NCI-H1092 treated with DMSO at 0.1 percent for 48 hours (cell line): ENCODE results near the gene TAS2R7.
"Not testable (repeated sequence)": the region's sequence is repeated elsewhere in the genome, so short reads cannot be mapped to it uniquely, and the experiment has no call there.

Source experiments
- DNase-seq: peaks from one replicate; lab custom pipeline; 2025; lab: John Stamatoyannopoulos, UW

Gene TAS2R7, protein sequence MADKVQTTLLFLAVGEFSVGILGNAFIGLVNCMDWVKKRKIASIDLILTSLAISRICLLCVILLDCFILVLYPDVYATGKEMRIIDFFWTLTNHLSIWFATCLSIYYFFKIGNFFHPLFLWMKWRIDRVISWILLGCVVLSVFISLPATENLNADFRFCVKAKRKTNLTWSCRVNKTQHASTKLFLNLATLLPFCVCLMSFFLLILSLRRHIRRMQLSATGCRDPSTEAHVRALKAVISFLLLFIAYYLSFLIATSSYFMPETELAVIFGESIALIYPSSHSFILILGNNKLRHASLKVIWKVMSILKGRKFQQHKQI

DNA sequence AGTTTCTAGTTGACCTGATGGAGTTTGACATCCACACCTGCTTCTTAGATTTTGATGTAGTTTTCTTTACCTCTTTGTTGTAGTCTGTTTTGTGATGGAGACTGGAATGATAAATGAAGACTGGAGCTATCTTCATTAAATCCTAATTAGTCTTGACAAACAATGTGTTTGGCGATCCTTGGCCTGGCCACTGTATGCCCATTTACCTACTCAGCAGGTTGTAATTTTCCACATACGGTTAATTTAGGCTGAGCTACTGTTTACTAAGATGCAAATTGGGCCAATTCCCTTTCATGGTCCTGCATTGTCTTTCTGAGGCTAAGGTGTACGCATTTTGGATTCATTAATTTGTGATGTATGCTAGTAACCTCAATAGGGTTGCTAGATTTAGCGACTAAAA lies at the start of gene TAS2R7:
Gene TAS2R7 (minus strand): TSS at position 41 of the 400 bp plus-strand sequence. CDS start 57 bp downstream, outside the sequence.
- no peak for DNase-seq

DNA sequence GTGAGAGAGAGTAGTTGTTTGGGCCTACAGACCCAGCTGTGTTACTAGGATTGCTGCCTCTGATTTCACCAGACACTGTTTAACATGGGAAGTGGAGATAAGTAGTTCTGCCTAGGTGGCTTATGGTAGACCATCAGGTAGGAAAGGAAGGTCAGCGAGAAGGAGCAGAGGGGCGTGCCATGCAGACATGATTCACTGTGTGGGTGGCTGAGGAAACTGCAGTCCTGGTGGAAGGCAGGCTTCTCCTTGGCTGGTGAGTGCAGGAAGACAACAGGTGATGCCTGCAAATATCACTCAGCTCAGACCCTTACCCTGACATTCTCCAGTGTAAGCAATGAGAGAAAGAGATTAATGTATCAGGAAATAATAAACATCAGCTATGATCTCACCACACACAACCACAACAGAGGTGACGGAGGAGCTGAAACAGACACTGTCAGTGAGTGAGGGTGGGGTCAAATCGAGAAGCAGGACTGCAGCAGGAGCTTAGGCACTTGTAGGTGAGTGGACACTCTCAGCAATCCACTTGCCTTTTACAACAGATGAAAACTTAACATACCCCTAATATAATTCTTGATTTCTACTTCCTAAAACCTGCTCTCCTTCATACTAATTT lies 48.9 kb upstream of the TAS2R7 start:
- no peak for DNase-seq

DNA sequence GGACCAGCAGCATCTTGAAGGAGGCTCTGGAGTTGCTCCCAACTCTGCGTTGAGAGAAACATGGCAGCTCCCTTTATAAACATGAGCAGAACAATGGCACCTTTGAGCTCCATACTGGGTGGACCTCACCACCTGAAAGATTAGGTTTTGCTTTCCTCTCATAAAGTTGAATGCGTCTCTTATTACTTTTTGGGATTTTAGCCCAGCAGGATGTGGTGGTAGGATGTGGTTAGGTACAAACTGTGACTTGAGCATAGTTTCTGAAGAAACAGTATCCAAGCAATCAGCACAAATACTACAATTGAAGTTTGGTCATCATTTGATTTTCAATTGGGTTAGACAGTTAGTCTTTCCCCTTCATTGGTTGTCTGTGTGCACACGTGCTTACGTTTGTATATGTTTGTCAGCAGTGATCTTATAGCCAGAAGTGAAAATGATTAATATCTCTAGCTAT lies 47.0 kb upstream of the TAS2R7 start, which contains the start of gene PRR4:
Gene PRR4 (minus strand): TSS at position 51 of the 454 bp plus-strand sequence. CDS start 38 bp downstream, at position 13.
- DNase-seq: no peak

DNA sequence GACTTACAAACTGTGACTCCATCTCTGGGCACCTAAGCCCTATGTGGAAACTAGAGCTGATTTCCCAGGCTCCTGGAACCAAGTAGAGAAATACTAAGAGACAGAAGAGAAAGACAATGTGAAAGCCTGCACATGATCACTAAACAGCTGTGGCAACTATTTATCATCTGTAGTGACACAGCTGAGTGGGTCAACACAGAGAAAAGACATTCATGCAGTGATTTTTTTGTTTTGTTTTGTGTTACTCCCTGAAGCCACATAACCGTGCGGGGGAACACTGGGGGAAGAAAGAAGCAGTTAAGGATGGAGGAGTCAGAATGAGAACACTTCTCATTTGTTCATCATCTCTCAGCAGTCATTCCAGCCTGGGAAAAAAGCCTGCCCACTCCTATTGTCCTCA lies 45.3 kb upstream of the TAS2R7 start:
- DNase-seq: no peak

DNA sequence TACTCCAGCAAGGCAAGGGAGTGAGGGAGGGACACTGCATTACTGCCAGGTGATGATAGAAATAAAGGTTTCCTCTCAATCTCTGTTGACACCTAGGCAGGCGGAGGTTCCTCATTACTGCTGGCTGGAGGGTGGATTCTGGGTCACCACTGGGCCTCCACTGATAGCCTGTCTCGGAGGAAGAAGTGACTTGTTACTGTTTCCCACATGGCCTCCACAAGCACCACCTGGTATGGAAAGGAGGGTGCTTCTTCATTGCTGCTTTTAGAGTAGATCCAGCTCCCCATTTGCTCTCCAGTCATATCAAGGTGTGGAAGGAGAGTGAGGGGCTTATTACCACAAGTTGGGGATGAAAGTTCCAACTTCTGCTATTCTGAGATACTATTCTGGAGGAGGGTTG lies 40.4 kb upstream of the TAS2R7 start:
- no peak for DNase-seq

DNA sequence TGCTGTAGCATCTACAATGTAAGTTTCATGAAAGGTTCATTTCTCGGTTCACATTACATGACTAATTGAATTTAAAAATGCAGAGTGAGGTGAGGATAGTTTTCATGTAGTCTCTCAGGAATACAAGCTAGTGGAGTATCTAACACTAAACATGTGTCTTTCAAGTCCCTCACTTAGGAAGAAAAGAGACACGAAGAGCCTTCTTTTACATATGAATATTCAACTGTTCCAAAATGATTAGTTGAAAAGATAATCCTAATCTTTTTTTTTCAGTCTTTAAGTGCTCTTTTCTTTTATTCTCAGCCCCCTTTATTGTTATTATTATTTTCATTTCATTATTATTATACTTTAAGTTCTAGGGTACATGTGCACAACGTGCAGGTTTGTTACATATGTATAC lies 36.0 kb upstream of the TAS2R7 start:
- no peak for DNase-seq

DNA sequence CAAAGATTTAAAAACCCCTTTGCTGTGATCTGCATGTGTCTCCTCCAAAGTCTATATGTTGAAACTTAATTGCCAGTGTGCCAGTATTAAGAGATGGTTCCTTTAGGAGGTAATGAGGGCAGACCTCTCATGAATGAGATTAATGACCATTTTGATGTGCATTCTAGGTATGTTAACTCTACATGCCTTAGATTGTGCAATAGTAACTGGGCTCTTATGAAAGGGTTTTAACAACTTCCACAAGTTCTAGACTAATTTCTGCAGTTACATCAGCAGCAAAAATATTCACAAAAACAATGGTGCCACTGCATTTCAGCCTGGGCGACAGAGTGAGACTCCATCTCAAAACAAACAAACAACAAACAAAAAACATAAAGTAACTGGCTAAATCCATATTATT lies 27.6 kb upstream of the TAS2R7 start:
- no peak for DNase-seq

DNA sequence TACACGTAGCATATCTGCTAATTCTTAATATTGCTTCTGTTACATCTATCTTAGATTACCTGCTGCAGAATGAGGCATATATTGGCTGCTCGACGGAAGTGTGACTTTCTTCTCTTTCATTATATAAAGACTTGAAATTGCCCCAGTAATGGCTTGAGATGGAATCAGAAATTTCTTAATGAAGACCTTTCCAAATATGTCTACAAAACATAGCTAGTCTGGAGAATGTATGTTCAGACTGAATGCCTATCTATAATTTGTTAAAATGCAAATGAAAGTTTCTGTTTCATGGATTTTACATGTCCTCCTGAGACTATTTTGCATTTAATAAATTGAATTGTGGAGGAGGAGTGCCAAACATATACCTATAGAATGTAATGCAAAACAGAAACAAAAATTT lies 23.8 kb upstream of the TAS2R7 start, which contains the start of gene TAS2R10:
Gene TAS2R10 (minus strand): TSS at position 101 of the 400 bp plus-strand sequence. CDS start 89 bp downstream, at position 12.
- DNase-seq: no peak

DNA sequence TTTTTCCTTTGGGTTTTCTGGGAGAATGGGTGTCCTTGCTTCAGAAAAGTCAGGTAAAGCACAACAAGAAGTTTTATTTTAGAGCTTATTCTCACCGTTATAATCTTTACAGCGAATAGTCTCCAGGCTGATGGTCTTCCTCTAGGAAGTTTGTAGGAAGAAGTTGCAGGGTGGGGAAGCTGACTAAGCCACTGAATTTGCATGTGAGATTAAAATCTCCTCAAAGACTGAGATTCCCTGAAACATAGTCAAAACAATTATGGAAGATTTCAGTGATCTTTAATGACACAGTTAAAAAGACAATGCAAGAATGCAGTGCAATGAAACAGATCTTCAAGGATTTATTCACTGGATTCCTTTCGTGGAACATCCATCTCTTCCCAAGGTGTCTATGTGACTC lies 22.5 kb upstream of the TAS2R7 start:
- no peak for DNase-seq

DNA sequence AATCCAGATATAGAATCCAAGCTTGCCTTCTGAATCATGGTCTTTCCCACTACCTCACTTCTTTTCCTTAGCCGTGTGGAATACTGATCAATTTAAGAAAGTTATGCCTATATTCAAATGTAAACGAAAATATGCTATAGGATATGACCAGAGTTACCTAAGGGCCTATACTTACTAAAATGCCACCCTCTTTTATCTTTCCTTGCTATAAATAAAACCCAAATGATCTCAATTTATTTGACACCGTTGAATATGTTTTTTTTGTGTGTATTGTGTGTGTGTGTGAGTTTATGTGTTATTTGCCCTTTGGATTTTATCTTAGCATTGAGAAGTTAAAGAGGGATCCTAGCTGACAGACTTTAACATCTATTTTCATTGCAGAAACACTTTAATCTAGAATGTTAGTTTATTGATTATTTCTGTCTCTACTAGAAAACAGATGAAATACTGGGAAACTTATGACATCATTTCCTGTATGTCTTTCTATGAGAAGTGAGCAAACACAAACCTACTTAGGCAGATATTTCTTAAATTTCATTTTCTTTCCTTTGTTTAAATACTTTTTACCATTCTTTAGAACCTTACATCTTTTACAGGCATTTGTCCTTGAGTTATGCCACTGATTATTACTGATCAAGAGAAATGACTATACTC lies 9.6 kb upstream of the TAS2R7 start:
- DNase-seq: no peak

DNA sequence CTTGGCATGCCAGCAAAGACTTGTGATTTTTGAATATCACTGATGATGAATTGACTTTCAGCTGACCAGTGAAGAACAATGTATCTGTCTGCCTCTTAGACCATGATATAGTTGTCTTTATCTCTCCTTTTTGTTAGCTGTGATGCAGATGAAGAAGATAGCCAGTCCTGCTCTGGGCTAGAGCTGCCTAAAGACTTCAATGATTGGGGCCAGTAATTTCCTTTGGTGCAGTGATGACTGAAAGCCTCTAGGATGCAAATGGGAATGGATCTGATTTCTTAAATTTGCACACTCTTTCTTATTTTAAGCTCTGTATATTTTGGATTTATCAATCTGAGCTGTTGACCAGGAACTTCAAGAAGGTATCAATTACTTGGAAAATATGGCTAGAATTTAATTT lies 7.6 kb upstream of the TAS2R7 start, which contains the start of gene TAS2R9:
Gene TAS2R9 (minus strand): TSS at position 101 of the 400 bp plus-strand sequence. CDS start 93 bp downstream, at position 8.
- no peak for DNase-seq

DNA sequence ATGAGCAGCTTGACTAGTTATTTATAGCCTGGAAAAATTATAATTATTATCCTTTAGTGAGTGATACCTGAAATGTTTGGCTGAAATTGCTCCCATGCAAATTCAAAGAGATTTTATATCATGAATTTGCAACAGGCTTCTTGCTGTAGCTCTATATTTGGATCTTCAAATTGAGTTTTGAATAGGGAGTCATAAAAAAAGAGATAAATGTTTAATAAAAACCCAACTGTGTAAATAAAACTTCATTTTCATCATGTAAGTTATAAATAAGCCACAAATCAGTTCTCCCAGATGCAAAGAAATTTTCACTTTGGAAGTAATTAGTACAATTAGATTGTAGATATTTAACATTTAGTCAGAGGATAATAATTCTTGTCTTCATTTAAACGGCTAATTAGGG lies 4.8 kb upstream of the TAS2R7 start, which contains the start of gene TAS2R8:
Gene TAS2R8 (minus strand): TSS at position 101 of the 400 bp plus-strand sequence. CDS start 306 bp downstream, outside the sequence.
- no peak for DNase-seq

DNA sequence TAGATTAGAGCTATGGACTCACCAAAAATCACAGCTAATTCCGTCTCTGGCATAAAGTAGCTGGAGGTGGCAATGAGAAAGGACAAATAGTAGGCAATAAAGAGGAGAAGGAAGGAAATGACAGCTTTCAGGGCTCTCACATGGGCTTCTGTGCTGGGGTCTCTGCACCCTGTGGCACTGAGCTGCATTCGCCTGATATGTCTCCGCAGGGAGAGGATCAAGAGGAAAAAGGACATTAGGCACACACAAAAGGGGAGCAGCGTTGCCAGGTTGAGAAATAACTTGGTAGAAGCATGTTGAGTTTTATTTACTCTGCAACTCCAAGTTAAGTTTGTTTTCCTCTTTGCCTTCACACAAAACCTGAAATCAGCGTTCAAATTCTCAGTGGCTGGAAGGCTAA lies 686 bp downstream of the TAS2R7 start:
- no peak for DNase-seq

DNA sequence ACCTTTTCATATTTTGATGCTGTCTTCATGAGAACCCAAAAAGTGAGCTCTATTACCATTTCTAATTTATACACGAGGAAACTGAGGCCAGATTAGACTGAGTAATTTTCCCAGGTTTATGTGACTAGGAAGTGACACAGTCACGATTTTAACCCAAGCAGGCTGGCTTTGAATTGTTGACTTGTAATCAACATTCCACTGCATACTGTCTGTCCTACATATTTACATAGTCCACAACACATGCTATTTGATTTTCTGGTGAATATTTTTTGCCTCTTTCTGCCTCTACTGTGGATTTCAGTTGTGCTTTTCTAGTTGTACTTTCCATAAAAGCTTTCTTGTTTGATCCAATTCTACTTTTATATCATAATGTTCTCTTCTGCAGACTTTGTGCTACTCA lies 8.2 kb downstream of the TAS2R7 start:
- DNase-seq: no peak

DNA sequence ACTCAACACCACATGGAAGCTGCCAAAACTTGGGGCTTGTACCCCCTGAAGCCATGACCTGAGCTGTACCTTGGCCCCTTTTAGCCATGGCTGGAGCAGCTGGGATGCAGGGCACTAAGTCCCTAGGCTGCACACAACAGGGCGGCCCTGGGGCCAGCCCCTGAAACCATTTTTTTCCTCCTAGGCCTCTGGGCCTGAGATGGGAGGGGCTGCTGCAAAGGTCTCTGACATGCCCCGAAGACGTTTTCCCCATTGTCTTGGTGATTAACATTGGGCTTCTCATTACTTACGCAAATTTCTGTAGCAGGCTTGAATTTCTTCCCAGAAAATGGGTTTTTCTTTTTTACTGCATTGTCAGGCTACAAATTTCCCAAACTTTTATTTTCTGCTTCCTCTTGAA lies 10.7 kb downstream of the TAS2R7 start:
- not testable (repeated sequence) for DNase-seq

DNA sequence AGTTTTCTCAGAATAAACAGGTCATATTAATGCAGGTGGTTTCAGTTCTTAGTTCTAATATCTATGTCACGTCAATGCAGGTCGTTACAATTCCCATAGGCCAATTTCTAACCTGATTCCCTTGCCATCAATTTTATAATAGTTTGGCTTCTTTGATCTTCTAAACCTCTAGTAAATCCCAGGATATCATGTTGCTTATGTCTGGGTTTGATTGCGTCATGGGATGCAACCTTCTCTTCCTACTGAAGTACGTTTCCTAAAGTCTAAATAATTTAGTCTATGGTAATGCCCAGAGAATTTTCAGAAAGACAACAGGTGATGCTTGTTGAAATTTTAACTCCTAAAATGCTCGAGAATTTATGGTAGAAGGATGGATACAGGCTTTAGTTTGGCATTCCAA lies 19.2 kb downstream of the TAS2R7 start:
- DNase-seq: no peak

DNA sequence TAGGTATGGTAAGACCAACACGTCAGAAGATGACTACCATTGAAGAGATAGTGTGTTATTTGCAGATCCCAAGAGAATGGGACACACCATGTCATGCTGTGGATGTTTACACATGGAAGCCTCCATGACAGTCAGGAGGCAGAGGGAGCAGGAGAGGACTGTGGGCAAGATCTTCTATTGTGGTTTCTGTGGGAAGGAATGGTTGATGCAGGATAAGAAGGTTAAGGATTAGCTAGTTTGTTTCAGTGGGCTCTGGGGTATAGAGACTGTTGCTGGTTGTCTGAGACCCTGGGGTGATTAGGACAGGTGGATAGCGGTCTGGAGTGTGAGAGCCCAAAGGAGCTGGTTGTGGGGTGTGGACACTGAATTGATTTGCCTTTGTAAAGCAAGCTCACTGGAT lies 23.3 kb downstream of the TAS2R7 start:
- DNase-seq: no peak

DNA sequence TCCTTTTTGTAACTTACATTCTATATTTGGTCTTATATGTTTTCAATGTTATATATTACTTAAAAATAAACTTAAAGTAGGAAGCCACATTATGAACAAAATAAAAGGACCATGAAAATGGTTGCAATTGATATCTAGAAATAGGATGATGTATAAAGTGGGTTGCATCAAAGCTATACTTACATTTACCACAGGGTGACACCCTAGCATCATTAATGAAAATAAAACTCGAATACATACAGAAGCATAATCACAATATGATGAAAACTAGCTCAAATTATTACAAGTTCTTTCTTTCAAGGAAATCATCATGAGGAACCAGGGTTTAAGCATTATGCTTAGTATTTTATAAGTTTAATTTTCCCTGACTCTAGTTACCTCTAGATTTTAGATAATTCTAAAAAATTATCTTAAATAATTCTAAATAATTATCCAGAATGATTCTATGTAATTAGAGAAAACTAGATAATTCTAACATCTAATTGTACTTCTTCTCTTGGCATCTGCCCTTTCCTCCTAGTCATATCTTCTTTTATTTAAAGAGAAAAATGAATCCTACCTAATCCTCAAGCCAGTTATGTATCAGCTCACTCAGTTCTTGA lies 31.2 kb downstream of the TAS2R7 start:
- peak; percentile 38 for DNase-seq

DNA sequence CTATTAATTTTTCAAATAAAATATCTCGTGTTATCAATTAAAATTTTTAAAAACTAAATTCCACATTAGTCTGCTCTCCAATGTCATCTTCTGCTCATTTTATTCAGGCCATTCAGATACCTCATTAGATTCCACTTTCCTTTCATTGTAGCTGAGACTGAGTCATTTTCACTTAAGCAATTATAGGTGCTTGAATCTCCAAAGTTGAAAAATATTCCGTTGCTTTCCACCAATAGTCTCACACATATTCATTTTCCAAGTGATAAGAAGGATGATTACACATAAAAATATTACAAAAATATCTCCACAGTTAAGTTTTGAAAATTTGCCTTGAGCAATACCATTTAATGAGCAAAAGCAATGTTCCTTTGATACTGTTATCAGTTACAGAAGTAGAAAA lies 42.8 kb downstream of the TAS2R7 start:
- no peak for DNase-seq

DNA sequence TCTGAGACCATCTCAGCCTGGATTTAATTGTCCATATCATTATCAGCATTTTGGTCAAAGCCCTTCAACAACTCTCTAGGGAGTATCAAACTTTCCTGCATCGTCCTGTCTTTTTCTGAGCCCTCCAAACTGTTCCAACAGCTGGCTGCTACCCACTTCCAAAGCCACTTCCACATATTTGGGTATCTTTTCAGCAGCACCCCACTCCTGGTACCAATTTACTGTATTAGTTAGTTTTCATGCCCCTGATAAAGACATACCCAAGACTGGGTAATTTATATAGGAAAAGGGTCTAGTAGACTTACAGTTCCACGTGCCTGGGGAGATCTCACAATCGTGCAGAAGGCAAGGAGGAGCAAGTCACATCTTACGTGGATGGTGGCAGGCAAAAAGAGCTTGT lies 46.2 kb downstream of the TAS2R7 start:
- no peak for DNase-seq

DNA sequence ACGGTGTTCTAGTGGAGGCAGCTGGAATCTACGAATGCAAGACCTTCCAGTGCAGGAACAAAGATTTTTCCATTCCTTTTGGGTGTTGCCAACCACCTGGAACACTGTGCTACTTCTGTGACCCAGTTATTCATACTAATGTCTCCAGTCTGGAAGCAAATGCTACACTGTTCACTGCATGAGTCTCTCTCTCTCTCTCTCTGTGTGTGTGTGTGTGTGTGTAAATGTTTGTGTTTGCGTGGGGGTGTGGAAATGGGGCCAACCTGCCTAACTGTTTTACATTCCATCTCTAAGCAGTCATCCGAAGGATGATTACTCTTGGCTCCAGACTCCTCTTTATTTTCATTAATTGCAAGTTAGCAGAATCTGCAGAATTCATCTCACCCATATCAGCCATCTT lies 49.4 kb downstream of the TAS2R7 start:
- no peak for DNase-seq
